Esophagus muscularis mucosa (tissue), 3 donors: Measurements from ENCODE around the gene DGKG.

Source experiments
- EP300 ChIP-seq: sonication (generic); formaldehyde crosslinking; IDR thresholded peaks from one replicate; pipeline ENCODE4 v1.6.1; 2017; ENCODE audit warnings: antibody characterized with exemption
- TF ChIP-seq, protein P1 (sequence below), 3 experiments: fragments of 200-600 bp in 2 of 3; fragments of 450-650 bp in 1 of 3; sonication (generic) in 2 of 3; IDR thresholded peaks; one replicate each; pipeline ENCODE4 v1.5.1; 2017 to 2019; ENCODE audit warnings: antibody characterized with exemption in 3 of 3, mild to moderate bottlenecking in 2 of 3, moderate library complexity in 1 of 3

DNA sequence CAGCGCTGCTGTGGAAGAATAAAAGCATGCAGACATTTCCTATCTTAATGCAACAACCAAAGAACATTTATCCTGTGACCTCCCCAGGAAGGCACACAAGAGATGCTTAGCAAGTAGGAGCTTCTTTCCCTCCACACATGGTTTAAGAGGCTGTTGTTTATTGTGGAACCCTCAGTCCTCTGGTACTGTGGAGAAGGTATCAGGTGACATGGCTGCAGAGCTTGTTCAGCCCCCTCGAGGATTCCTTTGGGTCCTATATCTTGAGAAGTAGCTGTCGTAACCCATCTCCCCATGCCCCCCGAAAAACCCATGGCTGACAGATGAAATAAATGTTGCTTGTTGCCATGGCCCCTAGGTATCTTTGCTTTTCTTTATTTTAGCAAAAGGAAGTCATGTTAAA, 232.8 kb downstream of the DGKG start:
- TF ChIP-seq, protein P1, sequence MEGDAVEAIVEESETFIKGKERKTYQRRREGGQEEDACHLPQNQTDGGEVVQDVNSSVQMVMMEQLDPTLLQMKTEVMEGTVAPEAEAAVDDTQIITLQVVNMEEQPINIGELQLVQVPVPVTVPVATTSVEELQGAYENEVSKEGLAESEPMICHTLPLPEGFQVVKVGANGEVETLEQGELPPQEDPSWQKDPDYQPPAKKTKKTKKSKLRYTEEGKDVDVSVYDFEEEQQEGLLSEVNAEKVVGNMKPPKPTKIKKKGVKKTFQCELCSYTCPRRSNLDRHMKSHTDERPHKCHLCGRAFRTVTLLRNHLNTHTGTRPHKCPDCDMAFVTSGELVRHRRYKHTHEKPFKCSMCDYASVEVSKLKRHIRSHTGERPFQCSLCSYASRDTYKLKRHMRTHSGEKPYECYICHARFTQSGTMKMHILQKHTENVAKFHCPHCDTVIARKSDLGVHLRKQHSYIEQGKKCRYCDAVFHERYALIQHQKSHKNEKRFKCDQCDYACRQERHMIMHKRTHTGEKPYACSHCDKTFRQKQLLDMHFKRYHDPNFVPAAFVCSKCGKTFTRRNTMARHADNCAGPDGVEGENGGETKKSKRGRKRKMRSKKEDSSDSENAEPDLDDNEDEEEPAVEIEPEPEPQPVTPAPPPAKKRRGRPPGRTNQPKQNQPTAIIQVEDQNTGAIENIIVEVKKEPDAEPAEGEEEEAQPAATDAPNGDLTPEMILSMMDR (IDR thresholded peaks at IDR 0.05): no peak
- TF ChIP-seq EP300: no peak
